GM20431 (cell line): ENCODE data around the gene ELK4.

ENCODE experiments used
- in situ Hi-C: fragments of 300-500 bp; cut with MseI, MboI; formaldehyde crosslinking; loops from one replicate; pipeline ENCODE4 v1.15.0; 2020; ENCODE audit warnings: low sequenced_read_pairs; ENCODE audit not compliant: unreplicated experiment

The ELK4 gene

GRCh38 chr1:205585835-205586785 lies 45.7 kb downstream of the ELK4 start:
- in situ Hi-C loops, result loop anchor here (5.0 kb wide), 1 partner anchor 51 kb away; no protein-coding TSS in a partner anchor

- in situ Hi-C loops, result loop anchor here (5.0 kb wide), 1 partner anchor 52 kb away; no protein-coding TSS in a partner anchor
These were observed 46.5 kb downstream of the ELK4 start for GRCh38 chr1:205585169-205585834.

- in situ Hi-C loops, result loop anchor here (5.0 kb wide), 1 partner anchor 53 kb away; no protein-coding TSS in a partner anchor
These were observed 47.1 kb downstream of the ELK4 start for GRCh38 chr1:205584732-205585131.

GRCh38 chr1:205583461-205584130 lies 48.2 kb downstream of the ELK4 start:
- in situ Hi-C loops, result no loop called here

GRCh38 chr1:205582471-205583291 lies 49.1 kb downstream of the ELK4 start:
- in situ Hi-C loops, result no loop called here

- in situ Hi-C loops, result no loop called here
These were observed 49.8 kb downstream of the ELK4 start for GRCh38 chr1:205582046-205582445.

- in situ Hi-C loops, result no loop called here
These were observed 50.4 kb downstream of the ELK4 start for GRCh38 chr1:205581321-205581980.

GRCh38 chr1:205580923-205581180 lies 51.0 kb downstream of the ELK4 start:
- in situ Hi-C loops, result no loop called here

- in situ Hi-C loops, result no loop called here
These were observed 51.5 kb downstream of the ELK4 start for GRCh38 chr1:205580140-205580922.

- in situ Hi-C loops, result no loop called here
These were observed 52.1 kb downstream of the ELK4 start for GRCh38 chr1:205579711-205580110.

- in situ Hi-C loops, result no loop called here
These were observed 52.8 kb downstream of the ELK4 start for GRCh38 chr1:205578780-205579571.

- in situ Hi-C loops, result no loop called here
These were observed 53.7 kb downstream of the ELK4 start for GRCh38 chr1:205577874-205578658.

- in situ Hi-C loops, result no loop called here
These were observed 54.7 kb downstream of the ELK4 start for GRCh38 chr1:205576805-205577761.

GRCh38 chr1:205576011-205576410 lies 55.8 kb downstream of the ELK4 start:
- in situ Hi-C loops, result no loop called here

- in situ Hi-C loops, result no loop called here
These were observed 56.4 kb downstream of the ELK4 start for GRCh38 chr1:205575294-205575885.

GRCh38 chr1:205572421-205572820 lies 59.4 kb downstream of the ELK4 start:
- in situ Hi-C loops, result no loop called here
